ENCODE results near the gene MLLT10.

The MLLT10 gene

GRCh38 chr10:21501731-21502347 is 32.2 kb upstream of the MLLT10 start:
- DNase-seq = no peak

- no peak for DNase-seq
Observed at GRCh38 chr10:21502348-21502740, 31.7 kb upstream of the MLLT10 start.

- DNase-seq = no peak
Observed at GRCh38 chr10:21503542-21503941, 30.5 kb upstream of the MLLT10 start.

- DNase-seq = no peak
Observed at GRCh38 chr10:21505711-21506278, 28.2 kb upstream of the MLLT10 start.

- no peak for DNase-seq
Observed at GRCh38 chr10:21506351-21506750, 27.7 kb upstream of the MLLT10 start.

GRCh38 chr10:21507150-21507549 is 26.9 kb upstream of the MLLT10 start:
- DNase-seq = no peak

- DNase-seq = no peak
Observed at GRCh38 chr10:21508706-21509331, 25.2 kb upstream of the MLLT10 start.

GRCh38 chr10:21509341-21510240 is 24.4 kb upstream of the MLLT10 start:
- DNase-seq = no peak

GRCh38 chr10:21510241-21511094 is 23.6 kb upstream of the MLLT10 start:
- DNase-seq = no peak

- no peak for DNase-seq
Observed at GRCh38 chr10:21511095-21511570, 22.9 kb upstream of the MLLT10 start.

- no peak for DNase-seq
Observed at GRCh38 chr10:21511946-21512572, 22.0 kb upstream of the MLLT10 start.

GRCh38 chr10:21512573-21513404 is 21.2 kb upstream of the MLLT10 start:
- no peak for DNase-seq

- no peak for DNase-seq
Observed at GRCh38 chr10:21513405-21513788, 20.6 kb upstream of the MLLT10 start.

- no peak for DNase-seq
Observed at GRCh38 chr10:21514129-21514817, 19.8 kb upstream of the MLLT10 start.

- no peak for DNase-seq
Observed at GRCh38 chr10:21514818-21515351, 19.1 kb upstream of the MLLT10 start.

GRCh38 chr10:21515361-21516241 is 18.4 kb upstream of the MLLT10 start:
- DNase-seq = no peak

- DNase-seq = peak; percentile 55
Observed at GRCh38 chr10:21516242-21517131, 17.5 kb upstream of the MLLT10 start.

Data from stimulated activated CD8-positive, alpha-beta memory T cell treated with anti-CD3 and anti-CD28 coated beads, Interleukin-4, amount 100 ng/mL, for 48 hours (primary cell).